Transverse colon (tissue), 4 donors: ENCODE data around the gene C8A. TPM values are rescaled to one million over a fixed set of nuclear protein-coding genes. Genes with fewer than 3 reads are reported as not detected.

Experiments used
- DNase-seq: peaks from one replicate; pipeline ENCODE4 v3.0.0-alpha.2; 2019
- H3K27ac ChIP-seq, 4 donors: fragments of 200-600 bp; sonication (generic); 2 replicates each; pipeline ENCODE4 v1.5.1; 2016 to 2018; ENCODE audit warnings: inconsistent platforms in 4 of 4
- H3K27me3 ChIP-seq: fragments of 200-600 bp; sonication (generic); 2 replicates; pipeline ENCODE4 v1.5.1; 2017; ENCODE audit warnings: inconsistent platforms
- H3K36me3 ChIP-seq, 4 donors: fragments of 200-600 bp; sonication (generic); 2 replicates each; pipeline ENCODE4 v1.5.1; 2017 to 2019; ENCODE audit warnings: inconsistent platforms in 4 of 4
- H3K4me1 ChIP-seq, 4 donors: fragments of 200-600 bp; sonication (generic); 2 replicates each; pipeline ENCODE4 v1.5.1; 2017 to 2020; ENCODE audit warnings: inconsistent platforms in 4 of 4
- H3K4me3 ChIP-seq, 4 donors: fragments of 200-600 bp; sonication (generic); 1 replicate in 1 of 4; 2 replicates in 3 of 4; pipeline versions ENCODE4 v1.5.1 to v1.6.1; 2017 to 2019; ENCODE audit warnings: inconsistent platforms in 4 of 4
- H3K9me3 ChIP-seq, 2 donors: fragments of 200-600 bp; sonication (generic); 2 replicates each; pipeline ENCODE4 v1.5.1; 2017 to 2019; ENCODE audit warnings: inconsistent platforms in 2 of 2
- CTCF ChIP-seq, 5 experiments: fragments of 200-600 bp in 3 of 5; fragments of 450-650 bp in 2 of 5; sonication (generic) in 3 of 5; IDR thresholded peaks; 1 replicate in 2 of 5; 2 replicates in 3 of 5; pipeline ENCODE4 v1.5.1; 2016 to 2017; ENCODE audit warnings: antibody characterized with exemption in 5 of 5, inconsistent platforms in 3 of 5, mild to moderate bottlenecking in 2 of 5, moderate library complexity in 1 of 5
- EP300 ChIP-seq: sonication (generic); formaldehyde crosslinking; IDR thresholded peaks from one replicate; pipeline ENCODE4 v1.6.1; 2017; ENCODE audit warnings: antibody characterized with exemption, low read depth
- POLR2A ChIP-seq: fragments of 450-650 bp; IDR thresholded peaks from one replicate; pipeline ENCODE4 v1.6.1; 2016; ENCODE audit warnings: antibody characterized with exemption, mild to moderate bottlenecking, moderate library complexity
- POLR2AphosphoS5 ChIP-seq, 3 donors: sonication (generic); formaldehyde crosslinking; IDR thresholded peaks; one replicate each; pipeline ENCODE4 v1.6.1; 2016; ENCODE audit warnings: antibody characterized with exemption in 3 of 3
- WGBS, 2 donors: methylation state at CpG; one replicate each; pipeline ENCODE4 v1.1.5; 2018; ENCODE audit warnings: low coverage in 1 of 2; 5-methylcytosine and 5-hydroxymethylcytosine counted together
- in situ Hi-C, 4 donors: fragments of 200-750 bp; cut with MboI; loops; one replicate each; pipeline versions ENCODE4 v1.15.0 to v1.15.1; 2017; ENCODE audit warnings: low sequenced_read_pairs in 3 of 4, low pct_ligation_motif_present in 1 of 4, low pct_unique_long_range_greater_than_20kb in 1 of 4
- intact Hi-C: fragments of 100-400 bp; cut with DNase I; formaldehyde crosslinking; loops from one replicate; pipeline ENCODE4 v1.15.1; 2023; ENCODE audit warnings: low total_unique reads
- total RNA-seq, 4 donors: library from RNA; depleted of rRNA; stranded (reverse); fragments of >200 nt; gene quantifications; one replicate each; pipeline ENCODE4 v1.1.0, GENCODE V29; 2016

C8A gene
- total RNA-seq, 4 donors from 2014 or later = not detected

GRCh38 chr1:56836359-56836758, 18.2 kb upstream of the C8A start:
- 86 to 100% methylated on average over 2 to 4 of the region's 4 CpGs for WGBS, 2 donors
- no peaks in the 10 kb centered on the region for H3K4me1 ChIP-seq
- intact Hi-C loops = loop anchor here (10.0 kb wide), 1 partner anchor 1208 kb away; no protein-coding TSS in a partner anchor
- no peak overlapping the region for H3K27ac ChIP-seq
- peaks cover 1% of the 10 kb centered on the region for H3K27me3 ChIP-seq
- in situ Hi-C loops = loop anchor here in 3 of 4 donors (25.0 kb wide), 2 partner anchors 1201 to 1326 kb away; no protein-coding TSS in a partner anchor
- H3K4me3 ChIP-seq = no peak overlapping the region
- no peaks in the 10 kb centered on the region for H3K9me3 ChIP-seq
- TF ChIP-seq POLR2AphosphoS5 (IDR thresholded peaks at IDR 0.05) (no peak), POLR2A (no peak), EP300 (no peak), CTCF (IDR thresholded peaks at IDR 0.05) (no peak)
- no peaks in the 10 kb centered on the region for H3K36me3 ChIP-seq
- DNase-seq = no peak

- intact Hi-C loops = loop anchor here (10.0 kb wide), 1 partner anchor 1207 kb away; no protein-coding TSS in a partner anchor
- no peak overlapping the region for H3K27ac ChIP-seq
- in situ Hi-C loops = loop anchor here in 3 of 4 donors (25.0 kb wide), 2 partner anchors 1200 to 1325 kb away; no protein-coding TSS in a partner anchor
Observed at GRCh38 chr1:56837244-56837939, 17.2 kb upstream of the C8A start.

GRCh38 chr1:56838759-56839158, 15.8 kb upstream of the C8A start:
- Histone ChIP-seq H3K27me3 (no peaks in the 10 kb centered on the region), H3K4me3 (no peak overlapping the region), H3K9me3 (no peaks in the 10 kb centered on the region), H3K27ac (no peak overlapping the region), H3K36me3 (no peaks in the 10 kb centered on the region), H3K4me1 (no peaks in the 10 kb centered on the region)
- no peak for TF ChIP-seq POLR2A
- no peak for TF ChIP-seq CTCF (IDR thresholded peaks at IDR 0.05)
- WGBS, 2 donors = 57 to 75% methylated on average over 1 to 3 of the region's 3 CpGs
- in situ Hi-C loops = loop anchor here in 3 of 4 donors (25.0 kb wide), 2 partner anchors 1199 to 1324 kb away; no protein-coding TSS in a partner anchor
- intact Hi-C loops = loop anchor here (10.0 kb wide), 1 partner anchor 1206 kb away; no protein-coding TSS in a partner anchor
- no peak for DNase-seq

More at GRCh38 chr1:56837244-56837939, 17.2 kb upstream of the C8A start:
- Histone ChIP-seq H3K9me3 (no peaks in the 10 kb centered on the region), H3K27me3 (no peaks in the 10 kb centered on the region), H3K4me1 (no peaks in the 10 kb centered on the region), H3K4me3 (no peak overlapping the region), H3K36me3 (no peaks in the 10 kb centered on the region)
- TF ChIP-seq POLR2AphosphoS5 (IDR thresholded peaks at IDR 0.05) = no peak
- TF ChIP-seq EP300 = no peak
- TF ChIP-seq POLR2A = no peak
- TF ChIP-seq CTCF (IDR thresholded peaks at IDR 0.05) = no peak
- no peak for DNase-seq
- WGBS, 2 donors = 64 to 72% methylated on average over 7 to 9 of the region's 9 CpGs

GRCh38 chr1:56843544-56843943, 11.1 kb upstream of the C8A start:
- H3K9me3 ChIP-seq = no peaks in the 10 kb centered on the region
- no peak for TF ChIP-seq POLR2AphosphoS5 (IDR thresholded peaks at IDR 0.05)
- no peak for TF ChIP-seq POLR2A
- no peak for TF ChIP-seq EP300
- TF ChIP-seq CTCF (IDR thresholded peaks at IDR 0.05) = no peak
- no peaks in the 10 kb centered on the region for H3K27me3 ChIP-seq
- intact Hi-C loops = no loop called here
- no peaks in the 10 kb centered on the region for H3K4me1 ChIP-seq
- no peaks in the 10 kb centered on the region for H3K36me3 ChIP-seq
- H3K4me3 ChIP-seq = no peak overlapping the region
- 84 to 86% methylated on average over 3 of the region's 3 CpGs for WGBS, 2 donors
- DNase-seq = no peak
- in situ Hi-C loops = loop anchor here in 3 of 4 donors (25.0 kb wide), 2 partner anchors 1194 to 1319 kb away; no protein-coding TSS in a partner anchor
- H3K27ac ChIP-seq = no peak overlapping the region
